Measurements from ENCODE around the gene ACSF3.

The ACSF3 gene

GRCh38 chr16:89112377-89113151 lies 18.9 kb downstream of the ACSF3 start:
- no peak for DNase-seq (ENCODE audit: low spot score)

- no peak for DNase-seq (ENCODE audit: low spot score)
These were observed 19.5 kb downstream of the ACSF3 start for GRCh38 chr16:89113152-89113547.

DNA sequence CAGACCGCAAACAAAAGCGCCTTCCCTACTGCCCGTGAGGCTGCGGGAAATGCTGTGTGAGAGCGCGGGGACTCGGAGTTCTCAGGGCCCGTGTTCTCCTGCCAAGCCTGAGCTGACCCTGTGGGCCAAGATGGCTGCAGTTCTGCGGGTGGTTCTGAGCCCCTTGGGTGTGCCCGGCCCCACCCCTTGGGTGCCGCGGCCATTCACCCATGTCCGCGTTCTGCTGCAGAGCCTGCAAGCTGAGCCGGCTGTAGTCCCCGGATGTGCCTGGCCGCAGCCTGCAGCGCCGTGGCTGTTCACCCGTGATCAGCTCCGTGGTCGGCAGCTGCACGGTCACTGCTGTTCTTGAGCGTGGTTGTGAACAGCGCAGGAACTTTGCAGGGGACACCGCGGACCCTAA lies 20.0 kb downstream of the ACSF3 start:
- no peak for DNase-seq (ENCODE audit: low spot score)

DNA sequence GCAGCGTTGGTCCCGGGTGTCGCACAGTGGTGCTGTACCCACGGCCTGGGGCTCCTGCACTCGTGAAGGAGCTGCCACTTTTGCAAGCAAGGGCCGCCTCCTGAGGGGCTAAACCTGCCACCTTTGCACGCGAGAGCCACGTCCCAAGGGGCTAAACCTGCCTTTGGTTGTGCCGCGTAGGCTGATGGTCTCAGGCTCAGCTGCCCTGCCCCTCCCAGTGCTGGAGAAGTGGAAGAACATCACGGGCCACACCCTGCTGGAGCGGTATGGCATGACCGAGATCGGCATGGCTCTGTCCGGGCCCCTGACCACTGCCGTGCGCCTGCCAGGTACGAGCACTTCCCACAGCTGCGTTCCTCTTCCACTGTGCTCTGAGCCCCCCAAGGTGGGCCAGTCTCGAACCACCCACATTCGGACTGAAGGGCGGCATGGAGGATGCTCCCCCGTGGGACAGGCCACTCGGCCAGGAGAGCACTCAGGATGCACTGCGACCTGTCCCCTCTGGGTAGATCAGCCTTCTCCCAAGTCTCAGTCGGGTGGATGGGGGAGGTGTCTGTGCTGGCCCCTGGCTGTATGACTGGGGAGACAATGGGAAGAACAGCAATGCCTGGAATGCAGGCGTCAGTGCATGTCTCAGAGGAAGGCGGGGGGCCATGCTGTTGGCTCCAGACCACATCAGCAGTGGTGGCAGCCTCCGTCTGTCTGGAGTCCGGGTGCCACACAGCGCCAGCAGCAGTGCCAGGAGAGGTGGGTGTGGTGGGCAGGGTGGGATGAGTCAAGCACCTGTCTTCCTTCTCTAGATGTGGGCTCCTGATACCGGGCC lies 20.7 kb downstream of the ACSF3 start:
- DNase-seq (ENCODE audit: low spot score), result no peak

DNA sequence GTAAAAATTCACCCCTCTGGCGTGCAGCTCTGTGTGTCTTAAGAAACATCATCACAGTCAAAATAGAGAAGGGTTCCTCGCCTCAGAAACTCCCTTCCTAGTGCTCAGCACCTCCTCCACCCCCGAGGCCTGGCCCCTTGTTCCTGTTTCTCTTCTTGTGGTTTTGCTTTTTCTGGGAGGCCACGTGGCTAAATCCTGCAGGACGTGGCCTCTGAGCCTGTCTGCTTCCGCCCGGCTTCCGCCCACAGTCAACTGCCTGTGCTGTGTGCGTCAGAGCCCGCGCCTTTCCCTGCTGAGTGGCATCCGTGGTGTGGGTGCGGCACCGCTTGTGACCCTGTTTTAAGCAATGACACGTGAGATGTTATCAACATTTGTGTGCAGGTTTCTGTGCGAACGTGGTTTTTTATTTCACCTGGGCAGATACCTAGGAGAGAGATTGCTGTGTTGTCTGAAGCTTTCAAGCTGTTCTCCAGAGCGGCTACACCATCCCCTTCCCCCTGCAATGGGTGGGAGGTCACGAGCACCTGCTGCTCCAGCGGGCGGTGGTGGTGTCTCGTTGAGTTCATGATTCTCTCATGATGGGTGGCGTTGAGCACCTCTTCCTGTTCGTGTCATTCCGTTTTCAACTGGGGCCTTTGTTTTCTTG lies 21.7 kb downstream of the ACSF3 start:
- no peak for DNase-seq (ENCODE audit: low spot score)

- no peak for DNase-seq (ENCODE audit: low spot score)
These were observed 22.9 kb downstream of the ACSF3 start for GRCh38 chr16:89116341-89117226.

DNA sequence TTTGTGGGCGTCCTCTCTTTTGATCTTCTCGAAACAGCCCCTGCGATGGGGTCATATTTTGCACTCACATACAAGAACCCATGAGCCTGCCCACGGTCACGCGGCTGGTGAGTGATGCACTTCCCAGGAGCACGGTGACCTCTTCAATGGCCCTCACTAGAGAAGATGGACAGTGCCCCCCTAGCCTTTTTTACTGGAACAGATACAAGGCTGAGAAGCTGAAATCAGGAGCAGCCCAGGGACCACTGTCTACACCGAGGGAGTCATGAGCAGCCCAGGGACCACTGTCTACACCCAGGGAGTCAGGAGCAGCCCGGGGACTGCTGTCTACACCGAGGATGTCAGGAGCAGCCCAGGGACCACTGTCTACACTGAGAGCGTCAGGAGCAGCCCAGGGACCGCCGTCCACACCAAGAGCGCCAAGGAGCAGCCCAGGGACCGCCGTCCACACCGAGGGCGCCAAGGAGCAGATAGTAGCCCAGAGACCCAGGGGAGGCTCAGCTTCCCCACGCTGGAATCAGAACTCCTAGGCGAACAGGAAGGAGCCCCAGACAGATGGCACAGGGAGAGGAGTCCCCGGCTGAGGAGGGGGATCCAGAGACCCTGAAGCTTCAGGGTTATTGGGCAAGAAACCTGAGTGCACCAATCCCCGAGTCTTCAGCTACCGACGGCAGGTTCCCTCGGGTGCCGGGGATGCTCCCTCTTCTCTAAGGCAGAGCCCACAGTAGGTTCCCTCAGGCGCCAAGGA lies 23.7 kb downstream of the ACSF3 start:
- DNase-seq (ENCODE audit: low spot score), result no peak

GRCh38 chr16:89117975-89118289 lies 24.3 kb downstream of the ACSF3 start:
- no peak for DNase-seq (ENCODE audit: low spot score)

- no peak for DNase-seq (ENCODE audit: low spot score)
These were observed 24.9 kb downstream of the ACSF3 start for GRCh38 chr16:89118361-89119165.

GRCh38 chr16:89119166-89119621 lies 25.5 kb downstream of the ACSF3 start:
- no peak for DNase-seq (ENCODE audit: low spot score)

DNA sequence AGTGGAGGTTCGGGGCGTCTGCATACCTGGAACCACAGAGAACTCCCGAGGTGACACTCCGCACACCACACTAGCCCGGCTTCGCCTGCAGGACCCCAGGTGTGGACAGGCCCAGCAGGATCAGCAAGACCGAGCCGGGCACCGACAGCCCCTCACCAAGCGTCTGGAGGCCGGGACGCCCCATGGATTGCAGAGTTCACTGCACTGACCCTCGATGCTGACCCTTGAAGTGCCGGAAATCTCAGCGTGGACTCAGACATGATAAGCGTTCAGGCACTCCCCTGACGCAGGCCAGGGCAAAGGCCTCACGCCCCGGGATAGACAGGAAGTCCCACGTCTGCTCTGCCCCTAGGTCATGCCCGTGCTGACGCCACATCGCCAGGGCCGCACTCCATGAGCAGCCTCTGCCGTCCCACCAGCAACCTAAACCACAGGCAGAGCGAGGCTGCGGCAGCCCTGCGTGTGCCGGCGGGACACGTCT lies 26.0 kb downstream of the ACSF3 start:
- DNase-seq (ENCODE audit: low spot score), result no peak

- DNase-seq (ENCODE audit: low spot score), result no peak
These were observed 26.6 kb downstream of the ACSF3 start for GRCh38 chr16:89120281-89120680.

DNA sequence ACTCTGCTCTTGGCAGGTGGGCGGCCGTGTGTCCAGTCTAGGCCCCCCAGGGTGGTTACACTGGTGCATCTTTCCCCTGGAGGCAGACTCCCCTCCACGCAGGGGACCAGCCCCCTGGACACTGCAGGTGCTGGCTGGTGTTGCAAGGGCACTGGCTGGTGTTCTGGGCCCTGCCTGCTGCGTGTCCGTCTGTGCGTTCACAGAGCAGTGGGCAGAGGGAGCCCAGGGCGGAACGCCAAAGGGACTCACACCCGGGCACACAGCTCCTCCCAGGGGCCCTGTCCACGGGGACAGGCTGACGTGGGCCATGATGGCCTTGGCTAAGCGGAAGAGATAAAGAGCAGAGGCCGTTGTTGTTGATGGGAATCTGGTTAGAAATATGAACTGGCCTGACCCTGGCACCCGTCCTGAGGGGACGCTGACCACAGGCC lies 27.3 kb downstream of the ACSF3 start:
- no peak for DNase-seq (ENCODE audit: low spot score)

DNA sequence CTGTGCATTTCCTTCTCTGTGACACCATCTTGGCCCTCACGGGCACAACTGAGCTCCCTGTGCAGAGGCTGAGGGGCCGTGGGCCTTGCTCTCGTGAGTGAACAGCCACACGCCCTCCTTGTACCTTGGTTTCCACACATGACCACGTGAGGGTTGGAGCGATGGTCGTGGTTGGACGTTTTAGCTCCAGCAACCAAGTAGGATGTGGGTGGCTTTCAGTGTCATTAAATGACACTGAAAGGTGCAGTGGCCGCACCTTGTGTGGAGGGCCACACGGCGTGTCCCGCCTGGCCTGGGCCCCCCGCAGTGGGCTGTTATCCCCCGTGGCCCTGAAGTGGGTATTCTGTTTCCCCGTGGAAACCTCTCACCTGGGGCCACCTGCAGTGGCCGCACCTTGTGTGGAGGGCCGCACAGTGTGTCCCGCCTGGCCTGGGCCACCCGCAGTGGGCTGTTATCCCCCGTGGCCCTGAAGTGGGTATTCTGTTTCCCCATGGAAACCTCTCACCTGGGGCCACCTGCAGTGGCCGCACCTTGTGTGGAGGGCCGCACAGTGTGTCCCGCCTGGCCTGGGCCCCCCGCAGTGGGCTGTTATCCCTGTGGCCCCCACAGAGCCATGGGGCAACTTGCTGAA lies 28.2 kb downstream of the ACSF3 start:
- no peak for DNase-seq (ENCODE audit: low spot score)

- no peak for DNase-seq (ENCODE audit: low spot score)
These were observed 28.7 kb downstream of the ACSF3 start for GRCh38 chr16:89122322-89122851.

DNA sequence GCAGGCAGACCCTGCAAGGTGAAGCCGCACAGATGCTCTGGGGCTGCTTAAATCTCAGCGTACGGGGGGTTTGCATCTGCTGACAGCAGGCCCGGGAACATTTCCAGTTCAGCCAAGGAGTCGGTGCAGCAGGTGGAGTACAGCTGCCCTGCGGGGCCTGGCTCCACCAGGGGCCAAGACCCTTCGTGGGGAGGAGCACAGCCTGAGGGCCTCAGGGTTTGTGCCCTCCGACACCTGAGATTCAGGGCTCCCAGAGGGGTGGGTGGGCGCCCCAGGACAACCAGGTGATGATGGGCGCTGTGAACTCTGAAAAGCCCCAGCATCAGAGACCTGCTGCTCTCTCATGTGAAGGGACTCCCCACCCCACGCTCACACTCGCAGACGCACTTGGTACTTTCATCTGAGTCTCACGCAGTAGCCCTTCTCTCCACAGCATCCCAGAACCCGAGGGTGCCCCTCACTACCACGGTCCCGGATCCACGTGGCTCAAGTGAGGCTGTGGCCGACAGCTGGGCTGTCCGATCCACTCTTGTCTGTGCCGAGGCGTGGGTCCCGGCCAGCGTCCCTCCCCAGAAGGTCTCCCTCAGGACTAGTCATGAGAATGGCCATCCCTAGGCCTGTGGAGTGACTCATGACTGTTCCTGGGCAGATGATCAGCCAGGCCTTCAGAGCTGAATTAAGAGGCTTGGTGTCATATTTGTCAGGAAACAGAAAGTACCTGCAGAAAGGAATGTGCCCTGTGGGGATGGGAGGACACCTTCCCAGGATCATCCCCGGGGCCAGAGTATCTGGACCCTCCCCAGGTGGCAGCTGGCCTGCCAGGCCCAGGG lies 29.6 kb downstream of the ACSF3 start:
- no peak for DNase-seq (ENCODE audit: low spot score)

DNA sequence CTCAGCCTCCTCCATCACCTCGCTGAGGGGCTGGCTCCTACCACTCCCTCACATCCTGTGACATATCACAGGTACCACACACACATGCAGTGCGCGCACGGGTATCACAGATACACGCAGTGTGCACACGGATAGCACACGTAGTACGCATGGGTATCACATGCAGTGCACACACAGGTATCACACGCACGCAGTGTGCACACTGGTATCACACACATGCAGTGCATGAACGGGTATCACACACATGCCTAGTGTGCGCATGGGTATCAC lies 30.1 kb downstream of the ACSF3 start:
- no peak for DNase-seq (ENCODE audit: low spot score)

- DNase-seq (ENCODE audit: low spot score), result no peak
These were observed 35.7 kb downstream of the ACSF3 start for GRCh38 chr16:89129378-89129777.

GRCh38 chr16:89130448-89130847 lies 36.8 kb downstream of the ACSF3 start:
- DNase-seq (ENCODE audit: low spot score), result no peak

Data from D341Med (cell line).